Mammary epithelial cell (primary cell): ENCODE measurements around the gene BRD3.

Experiments
- EZH2 ChIP-seq: IDR thresholded peaks from 2 replicates; pipeline ENCODE4 v1.6.1; 2012; ENCODE audit warnings: low read length, inconsistent platforms, borderline replicate concordance
- TF ChIP-seq, protein P1 (sequence below), 2 donors: IDR thresholded peaks in 1 of 2; conservative IDR thresholded peaks in 1 of 2; 2 replicates each; pipeline ENCODE4 v1.5.1; 2011 to 2012; ENCODE audit warnings: inconsistent platforms in 2 of 2, low read length in 2 of 2, mild to moderate bottlenecking in 2 of 2, control low read depth in 1 of 2, low read depth in 1 of 2; ENCODE audit not compliant: insufficient read depth in 1 of 2; ENCODE audit errors: extremely low read depth in 1 of 2

DNA sequence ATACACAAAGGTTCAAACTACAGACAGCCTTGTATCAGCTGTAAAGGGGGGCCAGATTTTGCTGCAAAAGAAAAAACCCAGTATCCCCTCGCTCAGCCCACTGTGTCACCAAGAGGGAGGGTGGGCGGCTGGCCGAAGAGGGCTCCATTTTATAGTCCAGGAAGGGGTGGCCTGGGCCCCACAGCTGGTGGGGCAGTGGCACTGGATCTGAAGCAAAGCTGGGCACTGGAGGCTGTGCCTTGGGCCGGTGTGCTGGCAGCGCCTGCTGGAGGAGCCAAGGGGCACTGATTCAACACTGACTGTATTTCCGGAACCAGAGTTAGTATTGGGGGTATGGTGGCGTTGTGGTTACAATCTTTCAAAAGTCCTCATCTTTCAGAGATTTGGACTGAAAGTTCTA is 9.1 kb downstream of the BRD3 start:
- no peak for TF ChIP-seq EZH2
- TF ChIP-seq, protein P1, sequence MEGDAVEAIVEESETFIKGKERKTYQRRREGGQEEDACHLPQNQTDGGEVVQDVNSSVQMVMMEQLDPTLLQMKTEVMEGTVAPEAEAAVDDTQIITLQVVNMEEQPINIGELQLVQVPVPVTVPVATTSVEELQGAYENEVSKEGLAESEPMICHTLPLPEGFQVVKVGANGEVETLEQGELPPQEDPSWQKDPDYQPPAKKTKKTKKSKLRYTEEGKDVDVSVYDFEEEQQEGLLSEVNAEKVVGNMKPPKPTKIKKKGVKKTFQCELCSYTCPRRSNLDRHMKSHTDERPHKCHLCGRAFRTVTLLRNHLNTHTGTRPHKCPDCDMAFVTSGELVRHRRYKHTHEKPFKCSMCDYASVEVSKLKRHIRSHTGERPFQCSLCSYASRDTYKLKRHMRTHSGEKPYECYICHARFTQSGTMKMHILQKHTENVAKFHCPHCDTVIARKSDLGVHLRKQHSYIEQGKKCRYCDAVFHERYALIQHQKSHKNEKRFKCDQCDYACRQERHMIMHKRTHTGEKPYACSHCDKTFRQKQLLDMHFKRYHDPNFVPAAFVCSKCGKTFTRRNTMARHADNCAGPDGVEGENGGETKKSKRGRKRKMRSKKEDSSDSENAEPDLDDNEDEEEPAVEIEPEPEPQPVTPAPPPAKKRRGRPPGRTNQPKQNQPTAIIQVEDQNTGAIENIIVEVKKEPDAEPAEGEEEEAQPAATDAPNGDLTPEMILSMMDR (conservative IDR thresholded peaks at IDR 0.05 in 1 of 2, IDR thresholded peaks at IDR 0.05 in 1 of 2; ENCODE audit: extremely low read depth in 1 of 2, insufficient read depth in 1 of 2, low read depth in 1 of 2, low read length in 2 of 2): peak in 1 of 2 donors; percentile 1
